T47D (cell line): ENCODE results near the gene RIPOR2.

ENCODE experiments used
- DNase-seq, 2 experiments: peaks; one replicate each; pipeline versions ENCODE4 v3.0.0 to v3.0.0-alpha.2; 2011 to 2012; ENCODE audit warnings: low read depth in 1 of 2, low spot score in 1 of 2
- JUND ChIP-seq: IDR thresholded peaks from 2 replicates; pipeline ENCODE4 v1.6.1; 2012; ENCODE audit warnings: low read depth
- in situ Hi-C: cut with HindIII; loops from 2 replicates; pipeline ENCODE4 v1.10.0; 2016; ENCODE audit warnings: low sequenced_read_pairs, low pct_unique_long_range_greater_than_20kb

Gene RIPOR2

GRCh38 chr6:24945054-24945453 lies 9.3 kb upstream of the RIPOR2 start:
- no peak for DNase-seq
- in situ Hi-C loops: no loop called here
- no peak for TF ChIP-seq JUND

DNA sequence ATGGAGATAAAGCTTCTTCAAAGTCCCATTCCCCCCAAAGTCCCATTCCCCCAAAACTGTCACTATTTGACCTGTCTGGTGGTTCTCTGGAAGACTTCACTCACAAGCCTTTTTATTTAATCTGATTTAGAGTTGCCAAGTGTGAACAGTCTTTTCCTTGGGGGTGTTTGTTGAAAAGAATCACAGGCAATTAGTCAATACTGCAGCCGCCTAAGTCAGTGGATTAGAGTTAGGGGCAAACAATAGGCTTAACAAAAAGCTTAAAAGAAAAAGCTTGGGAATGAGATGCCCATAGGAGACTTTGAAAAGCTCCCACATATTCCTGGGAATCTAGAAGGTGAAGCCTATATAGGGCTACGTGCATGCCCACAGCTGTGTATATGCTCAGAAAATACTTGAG lies 8.0 kb upstream of the RIPOR2 start:
- in situ Hi-C loops: no loop called here
- no peak for DNase-seq
- no peak for TF ChIP-seq JUND

DNA sequence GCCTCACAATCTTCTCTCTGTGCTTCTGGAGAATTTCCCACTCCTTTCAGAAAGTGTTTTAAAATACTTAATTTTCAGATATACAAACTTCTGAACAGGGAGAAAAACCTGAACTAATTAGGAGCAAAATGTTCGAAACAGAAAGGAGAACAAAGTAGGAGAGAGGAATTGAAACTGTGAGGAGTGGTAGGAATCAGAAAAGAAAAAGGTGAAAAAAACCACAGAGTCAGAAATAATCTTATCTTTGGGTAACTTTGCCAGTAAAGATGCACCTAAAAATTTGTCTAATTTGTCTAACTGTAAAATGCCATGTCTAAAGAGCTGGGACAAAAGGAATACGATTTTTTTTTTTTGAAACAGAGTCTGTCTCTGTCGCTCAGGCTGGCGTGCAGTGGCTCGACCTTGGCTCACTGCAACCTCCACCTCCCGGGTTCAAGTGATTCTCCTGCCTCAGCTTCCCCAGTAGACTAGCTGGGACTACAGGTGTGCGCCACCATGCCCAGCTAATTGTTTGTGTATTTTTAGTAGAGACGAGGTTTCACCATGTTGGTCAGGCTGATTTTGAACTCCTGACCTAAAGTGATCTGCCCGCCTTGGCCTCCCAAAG lies 4.7 kb upstream of the RIPOR2 start:
- no peak for DNase-seq
- TF ChIP-seq JUND: no peak
- in situ Hi-C loops: no loop called here

- no peak for DNase-seq
- no peak for TF ChIP-seq JUND
- in situ Hi-C loops: no loop called here
Observed at GRCh38 chr6:24936641-24937317, 1.0 kb upstream of the RIPOR2 start.

DNA sequence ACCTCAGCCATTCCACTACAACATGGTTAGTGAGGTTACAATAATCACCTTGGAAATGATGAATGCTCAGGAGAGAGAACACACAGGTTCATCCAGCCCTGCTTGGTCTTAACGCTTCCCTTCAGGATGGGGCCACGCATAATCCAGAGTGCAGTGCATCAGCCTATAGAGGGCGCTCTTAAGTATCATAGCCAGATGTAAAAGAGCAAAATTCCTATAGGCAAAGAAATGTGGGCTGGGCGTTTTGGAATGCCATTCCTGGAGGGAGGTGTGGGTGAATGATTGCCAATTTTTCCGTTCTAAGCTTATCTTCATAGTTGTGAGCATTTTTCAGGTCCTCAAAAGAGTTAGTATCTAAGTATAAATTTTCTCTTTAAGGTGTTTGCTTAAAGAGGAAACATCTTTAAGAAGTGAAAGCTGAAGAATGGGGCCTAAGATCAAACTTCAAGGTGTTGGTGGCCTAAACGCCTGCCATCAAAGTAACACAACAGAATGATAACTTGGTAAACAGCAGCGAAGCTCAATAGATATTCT lies 1.8 kb downstream of the RIPOR2 start:
- peak in 1 of 2 experiments; percentile 50 for DNase-seq
- in situ Hi-C loops: no loop called here
- TF ChIP-seq JUND: no peak

- no peak for TF ChIP-seq JUND
- in situ Hi-C loops: no loop called here
- no peak for DNase-seq
Observed at GRCh38 chr6:24933266-24933665, 2.5 kb downstream of the RIPOR2 start.

GRCh38 chr6:24932832-24933231 lies 2.9 kb downstream of the RIPOR2 start:
- no peak for DNase-seq
- no peak for TF ChIP-seq JUND
- in situ Hi-C loops: no loop called here

DNA sequence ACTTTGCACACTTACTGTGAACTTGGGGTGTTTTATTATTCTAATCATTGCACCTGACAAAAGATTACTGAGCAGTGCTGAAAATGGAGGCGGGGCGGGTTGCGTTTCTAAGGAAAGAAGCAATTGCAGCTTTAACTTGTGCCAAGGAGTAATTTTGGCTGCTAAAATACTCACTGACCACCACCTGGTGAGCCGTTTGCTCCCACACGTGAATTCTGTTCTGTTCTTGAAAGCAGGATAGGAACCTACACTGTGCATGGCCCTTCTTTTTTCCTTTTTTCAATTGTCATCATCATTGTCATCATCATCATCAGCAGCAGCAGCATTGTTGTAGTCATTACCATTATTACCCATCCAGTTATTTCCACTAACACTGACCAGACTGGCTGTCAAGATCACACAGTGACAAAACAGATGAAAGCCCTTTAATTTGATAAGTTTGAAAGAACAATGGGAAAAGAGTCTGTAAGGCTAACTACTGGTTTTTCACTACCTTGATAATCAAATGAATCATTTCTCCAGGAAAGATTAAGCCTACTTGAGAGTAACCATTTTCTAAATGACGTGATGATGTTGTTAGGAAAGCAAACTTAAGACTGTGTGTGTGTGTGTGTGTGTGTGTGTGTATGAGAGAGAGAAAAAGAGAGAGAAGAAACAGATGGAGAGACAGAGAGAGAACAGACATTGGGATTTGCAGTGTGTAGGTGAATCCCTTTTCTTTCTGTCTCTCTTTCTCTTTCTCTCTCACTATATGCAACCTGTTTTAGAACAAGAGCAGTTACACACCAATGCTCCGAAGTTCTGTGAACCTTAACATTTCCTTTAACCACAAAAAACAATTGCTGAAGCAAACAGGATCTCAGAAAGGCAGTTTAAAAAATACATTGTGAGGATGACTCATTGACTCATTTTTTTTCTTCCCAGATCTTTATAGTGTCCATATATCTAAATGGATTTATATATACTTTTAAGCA lies 3.8 kb downstream of the RIPOR2 start:
- TF ChIP-seq JUND: no peak
- in situ Hi-C loops: no loop called here
- no peak for DNase-seq

DNA sequence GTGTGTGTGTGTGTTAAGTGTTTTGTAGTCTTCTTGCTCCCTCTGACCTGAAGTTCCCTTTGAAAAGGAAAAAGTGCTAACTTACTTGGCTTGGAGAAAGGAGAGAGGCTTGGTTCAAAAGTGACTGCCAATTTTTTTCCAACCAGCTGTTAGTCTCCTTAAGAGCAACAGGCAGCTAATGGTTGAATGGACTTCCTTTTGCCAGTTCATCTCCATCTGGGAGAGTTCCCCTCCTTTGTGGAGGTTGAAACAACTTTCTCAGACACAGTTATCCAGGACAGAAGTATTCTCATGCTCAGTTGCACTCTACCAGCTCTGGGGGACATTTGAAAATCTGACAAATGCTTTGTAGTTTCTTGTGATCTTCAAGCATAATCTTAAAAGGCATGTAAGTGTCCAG lies 4.5 kb downstream of the RIPOR2 start:
- no peak for DNase-seq
- in situ Hi-C loops: no loop called here
- TF ChIP-seq JUND: no peak

DNA sequence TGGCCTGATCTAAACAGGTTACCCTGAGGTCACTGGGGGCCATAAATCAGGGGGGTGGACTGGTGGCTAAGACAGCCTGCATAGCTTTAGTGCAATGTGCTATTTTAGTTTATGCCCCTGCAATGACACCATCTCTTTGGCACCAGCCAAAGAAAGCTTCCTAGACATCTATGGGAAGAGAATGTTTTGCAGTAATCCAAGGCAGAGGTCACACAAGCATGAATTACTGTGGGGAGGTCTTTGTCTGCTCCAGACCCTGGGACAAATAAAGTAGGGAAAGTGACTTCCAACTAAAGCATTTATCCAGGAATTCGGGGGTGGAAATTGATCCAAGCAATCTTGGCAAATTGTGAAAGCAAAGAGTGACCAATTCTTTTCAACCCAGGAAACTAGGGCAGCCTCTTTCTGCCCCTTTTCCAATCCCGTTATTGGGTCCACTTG lies 5.3 kb downstream of the RIPOR2 start:
- TF ChIP-seq JUND: no peak
- no peak for DNase-seq
- in situ Hi-C loops: no loop called here

DNA sequence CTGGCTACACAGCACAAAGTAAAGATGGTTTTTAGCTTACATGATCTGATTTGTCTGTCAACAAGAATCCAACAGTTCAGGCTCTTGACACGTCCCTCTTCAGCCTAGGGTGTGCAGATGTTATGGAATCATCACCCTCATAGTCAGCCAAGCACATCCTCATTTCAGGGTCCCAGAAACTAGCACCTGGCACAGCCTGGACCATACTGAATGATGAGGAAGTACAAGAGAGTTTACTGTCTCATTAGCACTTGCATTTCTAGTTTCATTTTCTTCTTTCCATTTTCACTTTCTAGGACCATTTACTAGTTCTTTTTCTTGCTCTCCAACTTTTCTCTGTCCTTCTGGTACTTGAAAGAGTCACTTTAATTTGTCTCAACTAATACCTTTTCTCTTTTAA lies 6.5 kb downstream of the RIPOR2 start:
- no peak for DNase-seq
- in situ Hi-C loops: no loop called here
- TF ChIP-seq JUND: no peak

- no peak for TF ChIP-seq JUND
- no peak for DNase-seq
- in situ Hi-C loops: no loop called here
Observed at GRCh38 chr6:24927985-24928745, 7.6 kb downstream of the RIPOR2 start.
